ENCODE measurements around the gene MOSPD2.

The MOSPD2 gene

GRCh38 chrX:14913241-14913640 lies 40.0 kb downstream of the MOSPD2 start:
- in situ Hi-C loops (cut with HindIII; ENCODE audit: low sequenced_read_pairs) = no loop called here

- in situ Hi-C loops (cut with HindIII; ENCODE audit: low sequenced_read_pairs) = no loop called here
These were observed 42.4 kb downstream of the MOSPD2 start for GRCh38 chrX:14915596-14915995.

DNA sequence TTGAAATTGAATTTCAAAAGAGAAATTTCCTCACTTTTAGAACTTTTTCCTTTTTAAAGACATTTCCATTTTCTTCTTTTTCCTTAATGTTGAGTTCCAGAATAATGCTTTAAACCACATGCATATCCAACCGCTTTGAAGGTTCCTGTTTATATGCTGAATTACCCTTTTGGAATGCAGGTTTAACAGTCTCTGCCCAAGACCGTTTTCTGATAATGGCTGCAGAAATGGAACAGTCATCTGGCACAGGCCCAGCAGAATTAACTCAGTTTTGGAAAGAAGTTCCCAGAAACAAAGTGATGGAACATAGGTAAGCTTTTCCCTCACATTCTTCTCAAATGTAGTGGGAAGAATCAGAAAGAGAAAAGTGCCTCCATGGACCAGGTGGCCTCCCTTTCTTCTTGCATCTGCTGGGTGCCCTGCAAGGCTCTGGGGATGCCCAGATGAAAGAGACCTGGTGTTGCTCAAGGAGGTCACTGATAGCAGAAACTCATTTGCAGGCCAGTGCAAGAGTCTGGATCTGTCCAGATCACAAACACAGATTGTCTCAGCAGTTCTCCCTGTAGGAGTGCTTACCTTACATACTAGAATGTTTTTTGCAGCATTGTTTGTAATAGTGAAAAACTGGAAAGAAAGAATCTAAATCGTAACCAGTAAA lies 42.9 kb downstream of the MOSPD2 start:
- in situ Hi-C loops (cut with HindIII; ENCODE audit: low sequenced_read_pairs) = no loop called here

GRCh38 chrX:14919407-14919806 lies 46.2 kb downstream of the MOSPD2 start:
- in situ Hi-C loops (cut with HindIII; ENCODE audit: low sequenced_read_pairs) = no loop called here

GRCh38 chrX:14920196-14920595 lies 47.0 kb downstream of the MOSPD2 start:
- in situ Hi-C loops (cut with HindIII; ENCODE audit: low sequenced_read_pairs) = no loop called here

GRCh38 chrX:14922437-14922836 lies 49.2 kb downstream of the MOSPD2 start:
- in situ Hi-C loops (cut with HindIII; ENCODE audit: low sequenced_read_pairs) = no loop called here

- in situ Hi-C loops (cut with HindIII; ENCODE audit: low sequenced_read_pairs) = no loop called here
These were observed 50.5 kb downstream of the MOSPD2 start for GRCh38 chrX:14923761-14924160.

- in situ Hi-C loops (cut with HindIII; ENCODE audit: low sequenced_read_pairs) = no loop called here
These were observed 53.2 kb downstream of the MOSPD2 start for GRCh38 chrX:14926471-14926870.

- in situ Hi-C loops (cut with HindIII; ENCODE audit: low sequenced_read_pairs) = no loop called here
These were observed 54.2 kb downstream of the MOSPD2 start for GRCh38 chrX:14927401-14927800.

DNA sequence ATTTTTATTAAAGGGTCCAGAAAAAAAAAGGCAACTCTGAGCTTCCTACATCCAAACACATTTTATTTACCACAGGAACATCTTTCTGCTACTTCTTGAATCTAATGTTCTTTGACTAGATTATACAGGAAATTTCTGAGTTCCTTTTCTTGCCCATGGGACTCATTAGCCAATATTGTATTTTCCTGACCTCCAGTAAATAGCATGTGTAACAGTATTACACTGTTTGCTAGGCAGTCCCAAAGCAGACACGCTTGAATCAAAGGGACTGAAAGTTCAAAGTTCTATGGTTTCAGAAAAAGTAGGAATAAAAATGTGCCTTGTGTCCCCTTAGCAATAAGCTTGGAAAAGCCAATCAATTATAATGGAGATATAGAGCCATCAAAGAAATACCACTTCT lies 57.4 kb downstream of the MOSPD2 start:
- in situ Hi-C loops (cut with HindIII; ENCODE audit: low sequenced_read_pairs) = no loop called here

DNA sequence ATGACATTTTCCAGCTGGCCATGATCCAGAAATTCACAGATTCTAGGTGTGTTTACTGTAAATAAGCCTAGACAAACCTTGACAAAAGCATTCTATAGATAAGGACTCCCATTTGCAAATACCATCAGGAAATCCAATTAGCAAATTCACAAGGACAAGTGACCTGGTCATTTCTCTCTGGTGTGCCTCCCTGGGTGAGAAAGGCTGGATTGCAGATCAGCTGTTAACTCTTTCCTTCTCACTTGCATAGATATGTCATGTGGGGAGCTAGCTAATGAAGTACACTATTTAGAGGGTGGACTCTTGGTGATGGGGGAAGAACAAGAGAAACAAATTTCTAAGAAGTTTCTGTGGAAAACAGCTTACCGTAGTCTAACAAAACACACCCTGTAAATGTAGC lies 58.9 kb downstream of the MOSPD2 start:
- in situ Hi-C loops (cut with HindIII; ENCODE audit: low sequenced_read_pairs) = no loop called here

DNA sequence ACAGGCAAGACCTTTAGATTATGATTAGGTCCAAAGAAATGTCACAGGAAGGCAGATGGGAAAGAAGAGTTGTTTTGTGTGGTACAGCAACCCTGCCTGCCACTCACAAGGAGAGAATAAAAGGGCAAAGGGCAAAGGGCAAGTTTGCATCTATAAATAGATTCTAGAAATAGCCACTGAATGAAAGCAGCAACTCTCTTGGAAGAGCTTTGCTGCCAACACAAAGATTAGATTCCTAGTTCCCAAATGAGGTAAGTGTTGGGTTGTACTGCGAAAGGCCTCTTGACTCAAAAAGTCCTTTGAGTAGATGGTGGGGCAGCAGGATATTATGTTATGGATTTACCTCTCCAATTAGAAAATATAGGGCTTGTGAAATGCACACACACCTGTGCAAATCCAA lies 61.2 kb downstream of the MOSPD2 start:
- in situ Hi-C loops (cut with HindIII; ENCODE audit: low sequenced_read_pairs) = no loop called here

- in situ Hi-C loops (cut with HindIII; ENCODE audit: low sequenced_read_pairs) = no loop called here
These were observed 63.3 kb downstream of the MOSPD2 start for GRCh38 chrX:14936561-14936960.

DNA sequence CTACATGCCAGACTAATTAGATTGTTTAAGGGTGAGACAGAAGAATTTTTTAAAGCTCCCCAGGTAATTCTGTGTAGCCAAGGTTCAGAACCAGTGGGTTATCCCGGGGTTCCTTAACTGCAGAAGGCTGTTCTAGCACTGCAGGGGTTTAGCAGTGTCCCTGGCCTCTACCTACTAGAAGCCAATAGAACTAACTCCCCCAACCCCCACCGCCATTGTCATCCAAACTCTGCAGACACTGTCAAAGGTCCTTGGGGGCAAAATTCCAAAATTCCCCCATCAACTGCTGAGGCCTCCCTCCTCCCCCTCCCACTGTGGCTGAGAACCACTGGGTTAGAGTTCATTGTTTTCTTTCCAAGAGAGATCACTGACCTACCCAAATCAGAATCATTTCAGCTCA lies 66.4 kb downstream of the MOSPD2 start:
- in situ Hi-C loops (cut with HindIII; ENCODE audit: low sequenced_read_pairs) = no loop called here

GRCh38 chrX:14941301-14941700 lies 68.1 kb downstream of the MOSPD2 start:
- in situ Hi-C loops (cut with HindIII; ENCODE audit: low sequenced_read_pairs) = no loop called here

GRCh38 chrX:14942341-14942740 lies 69.1 kb downstream of the MOSPD2 start:
- in situ Hi-C loops (cut with HindIII; ENCODE audit: low sequenced_read_pairs) = no loop called here

GRCh38 chrX:14943962-14944361 lies 70.7 kb downstream of the MOSPD2 start:
- in situ Hi-C loops (cut with HindIII; ENCODE audit: low sequenced_read_pairs) = no loop called here

DNA sequence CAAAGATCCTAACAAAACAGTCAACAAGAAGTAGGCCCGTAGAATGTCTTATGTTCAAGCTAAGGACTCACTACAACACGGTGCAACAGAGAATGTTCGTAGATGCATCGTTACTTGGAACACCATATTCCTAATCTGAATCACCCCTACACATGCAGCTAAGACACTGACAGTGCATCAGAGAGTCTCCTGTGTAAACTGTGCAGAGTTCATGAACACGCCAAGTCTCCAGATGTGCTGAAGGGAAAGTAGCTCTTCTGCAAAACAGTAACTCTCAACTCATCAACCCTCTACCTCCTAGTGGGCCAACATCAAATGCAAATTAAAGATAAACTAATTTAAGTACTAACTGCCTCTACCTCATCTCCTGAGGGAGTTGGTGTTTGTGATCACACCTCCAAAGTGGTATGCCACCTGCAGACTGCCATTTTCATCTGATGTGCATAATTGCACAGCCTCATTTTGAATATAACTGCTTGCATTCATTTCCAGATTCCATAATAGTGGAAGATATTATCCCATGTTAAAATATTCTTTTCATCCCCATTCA lies 73.5 kb downstream of the MOSPD2 start:
- in situ Hi-C loops (cut with HindIII; ENCODE audit: low sequenced_read_pairs) = no loop called here

- in situ Hi-C loops (cut with HindIII; ENCODE audit: low sequenced_read_pairs) = no loop called here
These were observed 75.5 kb downstream of the MOSPD2 start for GRCh38 chrX:14948691-14949090.

DNA sequence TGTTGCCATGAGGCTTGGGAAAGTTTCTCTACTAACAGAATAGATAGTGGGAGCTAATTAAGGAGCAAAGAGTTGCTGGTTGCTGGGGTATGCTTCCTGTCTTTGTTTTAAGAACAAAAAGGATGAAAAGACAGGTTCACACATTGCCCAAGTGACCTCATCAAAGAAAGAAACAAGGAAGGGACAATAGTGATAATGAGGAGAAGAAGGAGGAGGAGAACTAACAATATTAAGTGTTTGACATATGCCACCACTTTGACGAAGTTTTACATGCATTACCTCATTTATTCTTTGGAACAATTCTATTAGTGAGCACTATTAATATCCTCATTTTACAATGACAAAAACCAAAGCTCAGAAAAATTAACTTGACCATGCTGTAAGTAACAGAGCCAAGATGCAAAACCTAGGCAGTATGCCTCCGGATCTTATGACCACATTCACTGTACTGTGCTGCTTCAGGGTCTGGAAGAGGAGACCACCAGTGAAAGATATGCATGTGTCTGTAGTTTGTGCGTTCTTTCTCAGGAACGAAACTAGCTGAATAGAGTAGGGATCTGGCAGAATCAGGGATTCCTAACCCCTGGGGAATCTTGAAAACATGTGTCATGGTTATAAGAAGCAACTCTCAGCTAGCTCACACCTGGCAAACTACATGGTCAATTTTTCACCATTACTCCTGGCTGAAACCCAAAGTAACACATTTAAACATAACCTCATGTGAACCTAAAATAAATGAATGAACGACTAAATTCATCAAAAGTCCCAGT lies 83.8 kb downstream of the MOSPD2 start:
- in situ Hi-C loops (cut with HindIII; ENCODE audit: low sequenced_read_pairs) = no loop called here

DNA sequence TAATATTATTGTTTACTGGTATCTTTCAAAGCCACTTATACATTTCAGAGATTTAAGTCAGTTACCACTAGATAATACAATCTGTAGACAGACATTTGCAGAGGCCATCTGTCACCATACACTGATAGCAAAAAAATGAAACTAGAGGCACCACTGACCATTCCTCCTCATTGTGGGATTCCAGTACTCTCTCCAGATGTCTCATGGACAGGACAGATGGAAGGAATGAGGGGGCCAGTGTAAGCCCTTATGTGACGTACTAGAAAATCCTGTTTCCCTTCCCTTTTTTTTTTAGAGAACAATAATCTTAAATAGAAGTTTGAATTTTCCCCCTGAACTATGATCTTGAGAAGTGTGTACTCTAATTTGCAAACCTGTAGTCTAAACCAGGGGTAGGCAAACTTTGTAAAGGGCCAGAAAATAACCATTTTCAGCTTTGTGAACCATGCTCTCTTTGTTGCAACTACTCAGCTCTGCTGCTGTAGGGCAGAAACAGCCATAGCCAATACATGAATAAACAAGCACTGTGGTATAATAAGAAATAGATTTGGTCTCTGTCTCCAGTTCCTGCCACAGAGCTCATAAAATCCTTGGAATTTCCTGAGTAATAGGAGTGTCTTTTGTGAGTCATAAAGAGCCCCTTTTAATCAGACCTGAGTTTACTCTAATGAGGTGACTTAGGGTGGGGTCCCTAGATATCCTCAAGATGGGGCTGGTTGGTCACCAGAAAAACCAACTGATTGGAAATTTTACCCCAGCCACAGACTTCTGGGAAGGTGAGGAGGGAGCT lies 90.4 kb downstream of the MOSPD2 start:
- in situ Hi-C loops (cut with HindIII; ENCODE audit: low sequenced_read_pairs) = no loop called here

GRCh38 chrX:14964500-14964899 lies 91.3 kb downstream of the MOSPD2 start:
- in situ Hi-C loops (cut with HindIII; ENCODE audit: low sequenced_read_pairs) = no loop called here

Data from DLD1 (cell line).